ENCODE data around the gene NDUFAF3.

GRCh38 chr3:48984663-48985062, 37.3 kb upstream of the NDUFAF3 start:
- TF ChIP-seq CTCF (IDR thresholded peaks at IDR 0.05): no peak
- no peak for TF ChIP-seq POLR2A (IDR thresholded peaks at IDR 0.05)
